K562 (cell line): Measurements from ENCODE around the gene PSME4. TPM values are rescaled to one million over a fixed set of nuclear protein-coding genes. Genes with fewer than 3 reads are reported as not detected.

Experiments used
- ATAC-seq: fragments of 200-7000 bp; cut with Tn5 transposase; 3 replicates; pipeline ENCODE4 v1.9.1; 2020; ENCODE audit warnings: moderate library complexity
- BruUV-seq: library from RNA; stranded (reverse); fragments of 400-500 nt; replicated peaks from 2 replicates; lab custom pipeline; 2021; lab: Mats Ljungman, UMichigan
- CTCF ChIA-PET: fragments of 300-600 bp; formaldehyde crosslinking; extraction: SDS; loops from one replicate; lab custom pipeline; 2021; ENCODE audit warnings: low intra/inter-chr PET ratio; lab: Yijun Ruan, JAX
- POLR2A ChIA-PET: fragments of 300-600, 350-650 bp; sonication (Branson Sonifier 250); formaldehyde crosslinking; extraction: SDS; loops from one replicate; lab custom pipeline; 2021; ENCODE audit warnings: antibody characterized with exemption, inconsistent platforms; lab: Yijun Ruan, JAX
- DNase-seq, 4 experiments: peaks; one replicate each; pipeline versions ENCODE4 v3.0.0 to v3.0.0-alpha.2; 2011 to 2018; ENCODE audit warnings: low spot score in 3 of 4, mixed read lengths in 3 of 4; ENCODE audit errors: extremely low read depth in 1 of 4
- FAIRE-seq: peaks from 2 replicates; lab custom pipeline; 2011; peaks lifted over from hg19 to GRCh38; lab: Jason Lieb, UNC
- H2AFZ ChIP-seq: 2 replicates; pipeline ENCODE4 v1.6.0; 2011; ENCODE audit warnings: low read depth, low read length, control low read depth, inconsistent platforms
- H3K27ac ChIP-seq: fragments of 200-600 bp; 3 replicates; pipeline ENCODE4 v1.8.0; 2011; ENCODE audit warnings: low read depth, mild to moderate bottlenecking, control low read depth, inconsistent platforms, low read length, moderate library complexity, mixed read lengths; ENCODE audit errors: extremely low read depth
- H3K27me3 ChIP-seq, 2 experiments: fragments of 300-600 bp in 1 of 2; 2 replicates in 1 of 2; 3 replicates in 1 of 2; pipeline versions ENCODE4 v1.6.0 to v1.8.0; 2011; ENCODE audit warnings: inconsistent platforms in 2 of 2, low read length in 2 of 2, mild to moderate bottlenecking in 1 of 2, mixed read lengths in 1 of 2, moderate library complexity in 1 of 2; ENCODE audit not compliant: control insufficient read depth in 2 of 2, insufficient read depth in 2 of 2
- H3K36me3 ChIP-seq: fragments of 300-600 bp; 3 replicates; pipeline ENCODE4 v1.8.0; 2011; ENCODE audit warnings: mild to moderate bottlenecking, low read length, inconsistent platforms; ENCODE audit not compliant: control insufficient read depth, insufficient read depth
- H3K4me1 ChIP-seq, 2 experiments: fragments of 200-600 bp in 1 of 2; replicated peaks in 1 of 2; 2 replicates in 1 of 2; 3 replicates in 1 of 2; pipeline versions ENCODE4 v1.5.1 to v1.8.0; 2011; ENCODE audit warnings: inconsistent platforms in 2 of 2, low read length in 2 of 2, mild to moderate bottlenecking in 1 of 2, mixed read lengths in 1 of 2, moderate library complexity in 1 of 2; ENCODE audit not compliant: control insufficient read depth in 2 of 2, insufficient read depth in 2 of 2
- H3K4me2 ChIP-seq: 2 replicates; pipeline ENCODE4 v1.6.1; 2011; ENCODE audit warnings: low read length, control low read depth, inconsistent platforms, mixed read lengths; ENCODE audit not compliant: insufficient read depth
- H3K4me3 ChIP-seq: fragments of 200-600 bp; sonication (generic), shearing (Covaris generic); 2 replicates; pipeline ENCODE4 v1.5.1; 2016; ENCODE audit warnings: control low read depth, inconsistent platforms
- H3K79me2 ChIP-seq: fragments of 200-600 bp; 3 replicates; pipeline ENCODE4 v1.8.0; 2011; ENCODE audit warnings: low read length, inconsistent platforms; ENCODE audit not compliant: control insufficient read depth, insufficient read depth
- H3K9ac ChIP-seq, 2 experiments: 2 replicates each; pipeline versions ENCODE4 v1.6.0 to v1.6.1; 2011; ENCODE audit warnings: low read depth in 2 of 2, low read length in 2 of 2, control low read depth in 1 of 2, inconsistent platforms in 1 of 2, mild to moderate bottlenecking in 1 of 2, mixed read lengths in 1 of 2; ENCODE audit not compliant: insufficient read depth in 1 of 2
- H3K9me1 ChIP-seq: one replicate; pipeline ENCODE4 v1.6.0; 2011; ENCODE audit warnings: inconsistent platforms, mild to moderate bottlenecking, low read length, moderate library complexity; ENCODE audit not compliant: control insufficient read depth, insufficient read depth
- H3K9me3 ChIP-seq: replicated peaks from 2 replicates; pipeline ENCODE4 v1.5.1; 2011; ENCODE audit warnings: low read depth, low read length, inconsistent platforms; ENCODE audit not compliant: control insufficient read depth, insufficient read depth
- H4K20me1 ChIP-seq: replicated peaks from 2 replicates; pipeline ENCODE4 v1.6.1; 2011; ENCODE audit warnings: low read length, inconsistent platforms, mixed read lengths; ENCODE audit not compliant: control insufficient read depth, insufficient read depth
- BCLAF1 ChIP-seq, 2 experiments: fragments of 450-650 bp in 1 of 2; IDR thresholded peaks; 2 replicates each; pipeline ENCODE4 v1.6.1; 2011 to 2017; ENCODE audit warnings: low read depth in 2 of 2, antibody characterized with exemption in 1 of 2, borderline replicate concordance in 1 of 2, low read length in 1 of 2, mild to moderate bottlenecking in 1 of 2, mixed read lengths in 1 of 2; ENCODE audit not compliant: control insufficient read depth in 1 of 2
- BDP1 ChIP-seq: IDR thresholded peaks from 3 replicates; pipeline ENCODE4 v1.6.1; 2011; ENCODE audit not compliant: insufficient read length, insufficient read depth
- CHCHD3 ChIP-seq: fragments of 250-450 bp; sonication (Bioruptor Pico); IDR thresholded peaks from 2 replicates; pipeline ENCODE4 v2.1.2; 2022; ENCODE audit warnings: mild to moderate bottlenecking
- CHD7 ChIP-seq: fragments of 200-600 bp; sonication (generic); IDR thresholded peaks from one replicate; pipeline ENCODE4 v1.6.1; 2012; ENCODE audit warnings: mild to moderate bottlenecking, low read depth, low read length, inconsistent platforms
- HCFC1 ChIP-seq: IDR thresholded peaks from 2 replicates; pipeline ENCODE4 v1.6.1; 2012; ENCODE audit warnings: low read depth, low read length, improper control_type of control experiment
- ZNF274 ChIP-seq: IDR thresholded peaks from 2 replicates; pipeline ENCODE4 v1.6.1; 2011; ENCODE audit warnings: low read depth, mild to moderate bottlenecking, low read length, moderate library complexity, borderline replicate concordance
- ZNF695 ChIP-seq: fragments of 450-650 bp; formaldehyde crosslinking; IDR thresholded peaks from 2 replicates; pipeline ENCODE4 v1.4.0; 2020; ENCODE audit warnings: mild to moderate bottlenecking, moderate library complexity
- WGBS: fragments of 100-300 bp; shearing (Covaris generic); methylation state at CpG from one replicate; pipeline ENCODE4 v1.1.6; 2016; ENCODE audit warnings: low coverage, mixed read lengths; ENCODE audit not compliant: insufficient coverage; ENCODE audit errors: missing lambda C conversion rate; 5-methylcytosine and 5-hydroxymethylcytosine counted together
- in situ Hi-C: fragments of 300-500 bp; cut with MboI; formaldehyde crosslinking; loops from 4 replicates; pipeline ENCODE4 v1.15.0; 2018; ENCODE audit warnings: inconsistent platforms, mixed read lengths
- intact Hi-C: fragments of 100-400 bp; cut with micrococcal nuclease; formaldehyde crosslinking; loops from 2 replicates; pipeline ENCODE4 v1.14.2; 2022
- polyA plus RNA-seq, 8 experiments: library from polyadenylated mRNA; depleted of rRNA in 4 of 8; stranded (reverse) in 5 of 8; unstranded in 3 of 8; fragments of >200 nt; fragmentation: Nextera tagmentation in 2 of 8; fragmentation: Illumina TruSeq in 1 of 8; extraction: Ambion mirVana in 2 of 8; extraction: Trizol in 1 of 8; gene quantifications; 2 replicates each; pipeline versions ENCODE4 v1.2.1 to v1.2.3, GENCODE V29; 2011 to 2014; ENCODE audit warnings: inconsistent platforms in 1 of 8, missing spikeins in 1 of 8
- total RNA-seq, 7 experiments: library from RNA; depleted of rRNA in 6 of 7; stranded (reverse); fragments of >200 nt in 6 of 7; fragmentation: Illumina TruSeq in 2 of 7; extraction: Trizol in 2 of 7; gene quantifications; 2 replicates each; pipeline versions ENCODE4 v1.2.1 to v1.2.3, GENCODE V29; 2011 to 2021; ENCODE audit warnings: low replicate concordance in 1 of 7

Gene PSME4
- total and polyA plus RNA-seq, 9 of the 15 experiments (the other 6 are each of a cell fraction or from before 2014, with no cell fraction given) = 24.3 to 77.8 (median 40.5) TPM

GRCh38 chr2:53865962-53866361 lies 104.8 kb downstream of the PSME4 start (continued):
- no peak for TF ChIP-seq ZNF274

- Histone ChIP-seq H3K9me1 (no peaks in the 10 kb centered on the region), H3K4me3 (no peak overlapping the region), H4K20me1 (no peaks in the 10 kb centered on the region), H3K9ac (no peak overlapping the region), H3K27ac (no peak overlapping the region), H2AFZ (no peak overlapping the region), H3K79me2 (no peaks in the 10 kb centered on the region), H3K36me3 (peaks cover 83% of the 10 kb centered on the region), H3K4me1 (no peaks in the 10 kb centered on the region), H3K9me3 (no peaks in the 10 kb centered on the region), H3K27me3 (no peaks in the 10 kb centered on the region), H3K4me2 (no peak overlapping the region)
- in situ Hi-C loops (no loop called here), intact Hi-C loops (no loop called here)
- ChIA-PET POLR2A (no interaction called here), CTCF (no interaction called here)
- FAIRE-seq (no peak), DNase-seq (no peak), ATAC-seq (no peak)
- WGBS = 92% methylated on average over 2 of the region's 2 CpGs
- TF ChIP-seq BDP1 (no peak), ZNF695 (no peak), CHCHD3 (no peak), BCLAF1 (IDR thresholded peaks at IDR 0.05; ENCODE audit: borderline replicate concordance in 1 of 2, control insufficient read depth in 1 of 2, low read depth in 2 of 2, low read length in 1 of 2) (no peak), CHD7 (no peak), HCFC1 (no peak)
- BruUV-seq = no TSS peak
These were observed 105.5 kb downstream of the PSME4 start for GRCh38 chr2:53865264-53865663.
